ENCODE results near the gene HORMAD2. TPM values are rescaled to one million over a fixed set of nuclear protein-coding genes. Genes with fewer than 3 reads are reported as not detected.

HORMAD2 gene
- total RNA-seq, 1 donor from 2014 or later, result not detected

DNA sequence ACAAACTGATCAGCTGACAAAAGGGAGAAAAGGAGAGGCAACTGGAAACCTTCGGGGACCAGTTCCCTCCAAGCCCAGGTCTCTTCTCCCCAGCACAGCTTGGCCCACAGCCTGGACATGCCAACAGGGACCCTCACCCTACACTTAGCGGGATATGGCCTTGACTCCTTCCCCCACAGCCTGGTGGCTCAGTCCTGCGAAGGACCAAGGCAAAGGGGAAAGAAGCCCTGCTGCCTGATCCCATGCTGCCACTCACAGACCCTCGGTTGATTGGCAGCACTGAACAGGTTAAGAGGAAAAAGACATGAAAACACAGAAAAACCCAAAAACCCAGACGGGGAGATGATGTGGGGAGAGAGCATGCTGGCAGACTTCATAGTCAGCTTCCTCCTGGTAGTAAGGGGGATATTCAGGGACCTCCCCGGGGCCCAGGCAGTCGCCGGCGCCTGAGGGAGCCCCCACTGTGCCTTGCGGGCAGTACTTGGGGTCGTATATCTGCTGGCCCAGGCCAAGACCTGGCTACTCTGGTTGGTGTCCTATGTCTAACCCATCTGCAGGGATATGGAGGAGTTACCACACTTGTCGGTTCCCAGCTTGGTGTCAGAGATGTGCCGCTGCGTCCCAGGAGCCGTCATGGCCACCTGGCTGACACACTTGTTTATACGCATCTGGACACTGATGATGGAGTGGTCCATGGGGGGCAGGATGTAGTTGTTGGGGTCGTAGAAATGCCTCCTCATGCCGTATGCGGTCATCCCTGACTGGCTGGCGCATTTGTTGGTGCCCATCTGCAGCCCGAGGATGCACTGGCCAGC, 34.2 kb upstream of the HORMAD2 start:
- no peak for DNase-seq (ENCODE audit: low read depth)
- FAIRE-seq, result no peak

DNA sequence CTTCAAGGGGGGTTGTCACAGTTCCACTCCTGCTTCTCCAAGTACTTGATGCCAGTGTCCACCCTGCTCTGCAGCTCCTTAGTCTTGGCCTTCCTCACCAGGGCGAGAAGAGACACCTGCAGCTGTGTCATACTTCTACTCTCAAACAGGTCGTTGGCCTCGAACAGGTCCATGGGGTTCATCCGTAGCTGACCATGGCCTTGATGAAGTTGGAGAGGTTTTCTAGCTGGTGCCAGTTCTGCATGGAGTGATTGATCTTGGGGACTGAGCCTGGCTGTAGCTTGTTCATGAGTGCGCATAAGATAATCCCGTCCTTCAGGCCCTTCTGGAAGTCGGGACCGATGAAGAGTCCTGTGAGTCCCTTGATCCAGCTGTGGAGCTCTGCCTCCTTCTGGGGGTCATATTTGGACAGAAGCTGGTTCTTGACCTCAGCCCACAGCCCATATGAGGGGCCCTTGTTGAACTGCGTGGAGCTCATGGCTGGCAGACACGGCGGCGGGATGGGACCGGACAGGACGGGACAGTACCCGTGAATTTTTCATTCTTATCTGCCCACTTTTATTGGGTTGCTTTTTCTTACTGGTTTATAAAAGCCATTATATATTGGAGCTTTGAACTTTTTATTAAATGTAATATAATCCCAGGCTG, 33.4 kb upstream of the HORMAD2 start:
- Histone ChIP-seq H2AFZ (ENCODE audit: low read depth, low read length) (no peak overlapping the region), H3K9me3 (ENCODE audit: insufficient read depth, low read depth, low read length) (no peaks in the 10 kb centered on the region), H3K4me1 (ENCODE audit: insufficient read depth, low read length) (peaks cover 15% of the 10 kb centered on the region), H4K20me1 (ENCODE audit: insufficient read depth, low read length) (no peaks in the 10 kb centered on the region), H3K4me2 (ENCODE audit: low read length) (no peak overlapping the region), H3K79me2 (ENCODE audit: insufficient read depth, low read length) (no peaks in the 10 kb centered on the region), H3K4me3 (ENCODE audit: insufficient read depth, low read depth, low read length) (no peak overlapping the region), H3K9ac (ENCODE audit: low read length) (no peak overlapping the region), H3K36me3 (ENCODE audit: insufficient read depth, low read length) (no peaks in the 10 kb centered on the region), H3K27me3 (ENCODE audit: insufficient read depth, low read length) (no peaks in the 10 kb centered on the region), H3K27ac (ENCODE audit: low read depth, low read length) (no peak overlapping the region)
- Mint-ChIP-seq H3K4me3 (ENCODE audit: unreplicated experiment) (no peak overlapping the region), H3K4me1 (ENCODE audit: low read depth, unreplicated experiment) (peaks cover 16% of the 10 kb centered on the region), H3K9me3 (ENCODE audit: unreplicated experiment) (no peaks in the 10 kb centered on the region), H3K27ac (ENCODE audit: unreplicated experiment) (no peak overlapping the region), H3K36me3 (ENCODE audit: low read depth, unreplicated experiment) (peaks cover 2% of the 10 kb centered on the region), H3K27me3 (ENCODE audit: low read depth, unreplicated experiment) (no peaks in the 10 kb centered on the region)
- TF ChIP-seq, protein P1, sequence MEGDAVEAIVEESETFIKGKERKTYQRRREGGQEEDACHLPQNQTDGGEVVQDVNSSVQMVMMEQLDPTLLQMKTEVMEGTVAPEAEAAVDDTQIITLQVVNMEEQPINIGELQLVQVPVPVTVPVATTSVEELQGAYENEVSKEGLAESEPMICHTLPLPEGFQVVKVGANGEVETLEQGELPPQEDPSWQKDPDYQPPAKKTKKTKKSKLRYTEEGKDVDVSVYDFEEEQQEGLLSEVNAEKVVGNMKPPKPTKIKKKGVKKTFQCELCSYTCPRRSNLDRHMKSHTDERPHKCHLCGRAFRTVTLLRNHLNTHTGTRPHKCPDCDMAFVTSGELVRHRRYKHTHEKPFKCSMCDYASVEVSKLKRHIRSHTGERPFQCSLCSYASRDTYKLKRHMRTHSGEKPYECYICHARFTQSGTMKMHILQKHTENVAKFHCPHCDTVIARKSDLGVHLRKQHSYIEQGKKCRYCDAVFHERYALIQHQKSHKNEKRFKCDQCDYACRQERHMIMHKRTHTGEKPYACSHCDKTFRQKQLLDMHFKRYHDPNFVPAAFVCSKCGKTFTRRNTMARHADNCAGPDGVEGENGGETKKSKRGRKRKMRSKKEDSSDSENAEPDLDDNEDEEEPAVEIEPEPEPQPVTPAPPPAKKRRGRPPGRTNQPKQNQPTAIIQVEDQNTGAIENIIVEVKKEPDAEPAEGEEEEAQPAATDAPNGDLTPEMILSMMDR (IDR thresholded peaks at IDR 0.05; ENCODE audit: insufficient read depth, low read depth, low read length), result no peak
- no peak for TF ChIP-seq EZH2 (IDR thresholded peaks at IDR 0.05; ENCODE audit: insufficient read depth, low read length)
- DNase-seq (ENCODE audit: low read depth) (no peak), FAIRE-seq (no peak)

More for the DNA sequence above, 34.2 kb upstream of the HORMAD2 start:
- Mint-ChIP-seq H3K4me3 (ENCODE audit: unreplicated experiment) (no peak overlapping the region), H3K27ac (ENCODE audit: unreplicated experiment) (no peak overlapping the region), H3K27me3 (ENCODE audit: low read depth, unreplicated experiment) (no peaks in the 10 kb centered on the region), H3K4me1 (ENCODE audit: low read depth, unreplicated experiment) (peaks cover 16% of the 10 kb centered on the region), H3K36me3 (ENCODE audit: low read depth, unreplicated experiment) (peaks cover 2% of the 10 kb centered on the region), H3K9me3 (ENCODE audit: unreplicated experiment) (no peaks in the 10 kb centered on the region)
- no peaks in the 10 kb centered on the region for H3K79me2 ChIP-seq (ENCODE audit: insufficient read depth, low read length)
- no peaks in the 10 kb centered on the region for H3K36me3 ChIP-seq (ENCODE audit: insufficient read depth, low read length)
- H2AFZ ChIP-seq (ENCODE audit: low read depth, low read length), result no peak overlapping the region
- H3K9ac ChIP-seq (ENCODE audit: low read length), result no peak overlapping the region
- no peak overlapping the region for H3K4me2 ChIP-seq (ENCODE audit: low read length)
- no peak for TF ChIP-seq EZH2 (IDR thresholded peaks at IDR 0.05; ENCODE audit: insufficient read depth, low read length)
- TF ChIP-seq, protein P1 (IDR thresholded peaks at IDR 0.05; ENCODE audit: insufficient read depth, low read depth, low read length), result no peak
- H3K4me3 ChIP-seq (ENCODE audit: insufficient read depth, low read depth, low read length), result no peak overlapping the region
- H3K9me3 ChIP-seq (ENCODE audit: insufficient read depth, low read depth, low read length), result no peaks in the 10 kb centered on the region
- H3K27me3 ChIP-seq (ENCODE audit: insufficient read depth, low read length), result no peaks in the 10 kb centered on the region
- H3K4me1 ChIP-seq (ENCODE audit: insufficient read depth, low read length), result peaks cover 15% of the 10 kb centered on the region
- no peaks in the 10 kb centered on the region for H4K20me1 ChIP-seq (ENCODE audit: insufficient read depth, low read length)
- no peak overlapping the region for H3K27ac ChIP-seq (ENCODE audit: low read depth, low read length)

DNA sequence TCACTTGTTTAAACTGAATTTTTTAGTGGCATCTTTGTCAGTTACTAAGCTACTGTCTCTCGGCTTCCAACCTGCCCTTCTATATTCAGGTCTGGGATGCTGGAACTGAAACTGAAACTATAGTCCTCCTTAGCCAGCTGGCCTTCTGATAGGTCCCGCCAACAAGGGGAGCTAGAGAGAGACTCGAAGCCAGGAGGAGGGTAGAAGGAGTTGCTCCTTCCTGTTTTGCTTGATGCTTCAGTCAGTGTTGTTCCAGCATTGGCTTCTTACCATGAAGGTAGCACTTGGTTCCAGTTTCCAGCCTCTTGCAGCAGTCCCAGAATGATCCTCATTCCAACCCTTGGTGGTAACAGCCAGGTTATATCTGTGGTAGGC, 32.9 kb upstream of the HORMAD2 start:
- no peaks in the 10 kb centered on the region for H3K9me3 ChIP-seq (ENCODE audit: insufficient read depth, low read depth, low read length)
- TF ChIP-seq EZH2 (IDR thresholded peaks at IDR 0.05; ENCODE audit: insufficient read depth, low read length), result no peak
- TF ChIP-seq, protein P1 (IDR thresholded peaks at IDR 0.05; ENCODE audit: insufficient read depth, low read depth, low read length), result no peak
- FAIRE-seq (no peak), DNase-seq (ENCODE audit: low read depth) (no peak)
- H3K9me3 Mint-ChIP-seq (ENCODE audit: unreplicated experiment), result no peaks in the 10 kb centered on the region
- no peak overlapping the region for H3K4me3 Mint-ChIP-seq (ENCODE audit: unreplicated experiment)
- no peak overlapping the region for H3K9ac ChIP-seq (ENCODE audit: low read length)
- H3K4me3 ChIP-seq (ENCODE audit: insufficient read depth, low read depth, low read length), result no peak overlapping the region
- no peaks in the 10 kb centered on the region for H3K79me2 ChIP-seq (ENCODE audit: insufficient read depth, low read length)
- no peak overlapping the region for H3K4me2 ChIP-seq (ENCODE audit: low read length)
- H3K4me1 ChIP-seq (ENCODE audit: insufficient read depth, low read length), result peaks cover 15% of the 10 kb centered on the region
- no peak overlapping the region for H2AFZ ChIP-seq (ENCODE audit: low read depth, low read length)
- no peak overlapping the region for H3K27ac Mint-ChIP-seq (ENCODE audit: unreplicated experiment)
- no peaks in the 10 kb centered on the region for H3K27me3 ChIP-seq (ENCODE audit: insufficient read depth, low read length)
- H3K36me3 Mint-ChIP-seq (ENCODE audit: low read depth, unreplicated experiment), result no peaks in the 10 kb centered on the region
- H4K20me1 ChIP-seq (ENCODE audit: insufficient read depth, low read length), result no peaks in the 10 kb centered on the region
- no peak overlapping the region for H3K27ac ChIP-seq (ENCODE audit: low read depth, low read length)
- peaks cover 16% of the 10 kb centered on the region for H3K4me1 Mint-ChIP-seq (ENCODE audit: low read depth, unreplicated experiment)
- no peaks in the 10 kb centered on the region for H3K27me3 Mint-ChIP-seq (ENCODE audit: low read depth, unreplicated experiment)
- H3K36me3 ChIP-seq (ENCODE audit: insufficient read depth, low read length), result no peaks in the 10 kb centered on the region
